SK-N-SH treated with all-trans-retinoic acid at 6 μM for 48 hours (cell line): ENCODE measurements around the gene ST3GAL4.

Experiments used
- ARNTL ChIP-seq: fragments of 450-650 bp; formaldehyde crosslinking; IDR thresholded peaks from 2 replicates; pipeline ENCODE4 v1.5.0; 2020; ENCODE audit warnings: low read depth, mild to moderate bottlenecking, moderate library complexity, borderline replicate concordance
- CSDC2 ChIP-seq: fragments of 250-450 bp; sonication (Bioruptor Pico); IDR thresholded peaks from 2 replicates; pipeline ENCODE4 v1.5.0; 2020; ENCODE audit warnings: mild to moderate bottlenecking, moderate library complexity
- ISL1 ChIP-seq: fragments of 250-450 bp; sonication (Bioruptor Pico); IDR thresholded peaks from 2 replicates; pipeline ENCODE4 v2.1.2; 2022; ENCODE audit warnings: mild to moderate bottlenecking, moderate library complexity
- POU6F1 ChIP-seq: fragments of 250-450 bp; sonication (Bioruptor Pico); IDR thresholded peaks from 2 replicates; pipeline ENCODE4 v1.8.0; 2021; ENCODE audit warnings: low read depth, mild to moderate bottlenecking, moderate library complexity, borderline replicate concordance
- RARB ChIP-seq: fragments of 250-450 bp; sonication (Bioruptor Pico); IDR thresholded peaks from 2 replicates; pipeline ENCODE4 v1.8.0; 2021; ENCODE audit warnings: mild to moderate bottlenecking, moderate library complexity
- ZNF565 ChIP-seq: fragments of 450-650 bp; formaldehyde crosslinking; conservative IDR thresholded peaks from 2 replicates; pipeline ENCODE4 v1.5.0; 2020; ENCODE audit warnings: low read depth, mild to moderate bottlenecking, moderate library complexity
- TF ChIP-seq, protein P1 (sequence below): fragments of 250-450 bp; sonication (Bioruptor Pico); IDR thresholded peaks from 2 replicates; pipeline ENCODE4 v1.5.1; 2021; ENCODE audit warnings: mild to moderate bottlenecking, moderate library complexity
- TF ChIP-seq, protein P2 (sequence below): fragments of 250-450 bp; sonication (Bioruptor Pico); IDR thresholded peaks from 2 replicates; pipeline ENCODE4 v1.8.0; 2020; ENCODE audit warnings: mild to moderate bottlenecking, moderate library complexity, borderline replicate concordance

- TF ChIP-seq CSDC2 (CRISPR knock-in tag): no peak
- TF ChIP-seq, protein P1, sequence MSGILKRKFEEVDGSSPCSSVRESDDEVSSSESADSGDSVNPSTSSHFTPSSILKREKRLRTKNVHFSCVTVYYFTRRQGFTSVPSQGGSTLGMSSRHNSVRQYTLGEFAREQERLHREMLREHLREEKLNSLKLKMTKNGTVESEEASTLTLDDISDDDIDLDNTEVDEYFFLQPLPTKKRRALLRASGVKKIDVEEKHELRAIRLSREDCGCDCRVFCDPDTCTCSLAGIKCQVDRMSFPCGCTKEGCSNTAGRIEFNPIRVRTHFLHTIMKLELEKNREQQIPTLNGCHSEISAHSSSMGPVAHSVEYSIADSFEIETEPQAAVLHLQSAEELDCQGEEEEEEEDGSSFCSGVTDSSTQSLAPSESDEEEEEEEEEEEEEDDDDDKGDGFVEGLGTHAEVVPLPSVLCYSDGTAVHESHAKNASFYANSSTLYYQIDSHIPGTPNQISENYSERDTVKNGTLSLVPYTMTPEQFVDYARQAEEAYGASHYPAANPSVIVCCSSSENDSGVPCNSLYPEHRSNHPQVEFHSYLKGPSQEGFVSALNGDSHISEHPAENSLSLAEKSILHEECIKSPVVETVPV: no peak
- TF ChIP-seq, protein P2, sequence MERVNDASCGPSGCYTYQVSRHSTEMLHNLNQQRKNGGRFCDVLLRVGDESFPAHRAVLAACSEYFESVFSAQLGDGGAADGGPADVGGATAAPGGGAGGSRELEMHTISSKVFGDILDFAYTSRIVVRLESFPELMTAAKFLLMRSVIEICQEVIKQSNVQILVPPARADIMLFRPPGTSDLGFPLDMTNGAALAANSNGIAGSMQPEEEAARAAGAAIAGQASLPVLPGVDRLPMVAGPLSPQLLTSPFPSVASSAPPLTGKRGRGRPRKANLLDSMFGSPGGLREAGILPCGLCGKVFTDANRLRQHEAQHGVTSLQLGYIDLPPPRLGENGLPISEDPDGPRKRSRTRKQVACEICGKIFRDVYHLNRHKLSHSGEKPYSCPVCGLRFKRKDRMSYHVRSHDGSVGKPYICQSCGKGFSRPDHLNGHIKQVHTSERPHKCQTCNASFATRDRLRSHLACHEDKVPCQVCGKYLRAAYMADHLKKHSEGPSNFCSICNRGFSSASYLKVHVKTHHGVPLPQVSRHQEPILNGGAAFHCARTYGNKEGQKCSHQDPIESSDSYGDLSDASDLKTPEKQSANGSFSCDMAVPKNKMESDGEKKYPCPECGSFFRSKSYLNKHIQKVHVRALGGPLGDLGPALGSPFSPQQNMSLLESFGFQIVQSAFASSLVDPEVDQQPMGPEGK (CRISPR knock-in tag): no peak
- TF ChIP-seq RARB (CRISPR knock-in tag): no peak
- TF ChIP-seq ARNTL (CRISPR knock-in tag): no peak
- TF ChIP-seq POU6F1 (CRISPR knock-in tag): no peak
- no peak for TF ChIP-seq ISL1
- TF ChIP-seq ZNF565 (CRISPR knock-in tag): no peak
Observed at GRCh38 chr11:126444072-126444471, 88.6 kb downstream of the ST3GAL4 start.
